Occipital lobe (tissue), 2 donors: Measurements from ENCODE around the gene GPR78. TPM values are rescaled to one million over a fixed set of nuclear protein-coding genes. Genes with fewer than 3 reads are reported as not detected.

Source experiments
- DNase-seq: peaks from one replicate; lab custom pipeline; 2025; lab: John Stamatoyannopoulos, UW
- total RNA-seq: library from RNA; depleted of rRNA; stranded (reverse); fragments of >200 nt; gene quantifications from one replicate; pipeline ENCODE4 v1.2.3, GENCODE V29; 2014

GPR78 gene, protein sequence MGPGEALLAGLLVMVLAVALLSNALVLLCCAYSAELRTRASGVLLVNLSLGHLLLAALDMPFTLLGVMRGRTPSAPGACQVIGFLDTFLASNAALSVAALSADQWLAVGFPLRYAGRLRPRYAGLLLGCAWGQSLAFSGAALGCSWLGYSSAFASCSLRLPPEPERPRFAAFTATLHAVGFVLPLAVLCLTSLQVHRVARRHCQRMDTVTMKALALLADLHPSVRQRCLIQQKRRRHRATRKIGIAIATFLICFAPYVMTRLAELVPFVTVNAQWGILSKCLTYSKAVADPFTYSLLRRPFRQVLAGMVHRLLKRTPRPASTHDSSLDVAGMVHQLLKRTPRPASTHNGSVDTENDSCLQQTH
- not detected for total RNA-seq

DNA sequence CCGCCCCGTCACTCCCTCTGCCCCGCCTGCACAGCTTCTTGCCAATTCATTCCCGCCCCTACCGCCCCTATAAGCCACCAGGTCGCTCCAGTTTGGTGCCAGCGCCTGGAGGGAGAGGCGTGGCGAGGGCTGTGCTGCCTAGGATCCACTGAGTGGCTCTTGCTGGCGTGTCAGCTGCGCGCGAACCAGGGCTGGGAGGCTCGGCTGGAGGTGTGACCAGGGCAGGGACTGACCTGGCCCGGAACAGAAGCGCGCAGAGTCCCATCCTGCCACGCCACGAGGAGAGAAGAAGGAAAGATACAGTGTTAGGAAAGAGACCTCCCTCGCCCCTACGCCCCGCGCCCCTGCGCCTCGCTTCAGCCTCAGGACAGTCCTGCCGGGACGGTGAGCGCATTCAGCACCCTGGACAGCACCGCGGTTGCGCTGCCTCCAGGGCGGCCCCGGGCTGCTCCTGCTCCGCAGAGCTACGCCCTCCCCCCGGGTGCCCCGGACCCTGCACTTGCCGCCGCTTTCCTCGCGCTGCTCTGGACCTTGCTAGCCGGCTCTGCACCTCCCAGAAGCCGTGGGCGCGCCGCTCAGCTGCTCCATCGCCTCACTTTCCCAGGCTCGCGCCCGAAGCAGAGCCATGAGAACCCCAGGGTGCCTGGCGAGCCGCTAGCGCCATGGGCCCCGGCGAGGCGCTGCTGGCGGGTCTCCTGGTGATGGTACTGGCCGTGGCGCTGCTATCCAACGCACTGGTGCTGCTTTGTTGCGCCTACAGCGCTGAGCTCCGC lies at the start of gene GPR78:
TSS of gene GPR78 (plus strand) at position 72 of the 773 bp plus-strand sequence. CDS start at position 663, 591 bp downstream.
- no peak for DNase-seq

DNA sequence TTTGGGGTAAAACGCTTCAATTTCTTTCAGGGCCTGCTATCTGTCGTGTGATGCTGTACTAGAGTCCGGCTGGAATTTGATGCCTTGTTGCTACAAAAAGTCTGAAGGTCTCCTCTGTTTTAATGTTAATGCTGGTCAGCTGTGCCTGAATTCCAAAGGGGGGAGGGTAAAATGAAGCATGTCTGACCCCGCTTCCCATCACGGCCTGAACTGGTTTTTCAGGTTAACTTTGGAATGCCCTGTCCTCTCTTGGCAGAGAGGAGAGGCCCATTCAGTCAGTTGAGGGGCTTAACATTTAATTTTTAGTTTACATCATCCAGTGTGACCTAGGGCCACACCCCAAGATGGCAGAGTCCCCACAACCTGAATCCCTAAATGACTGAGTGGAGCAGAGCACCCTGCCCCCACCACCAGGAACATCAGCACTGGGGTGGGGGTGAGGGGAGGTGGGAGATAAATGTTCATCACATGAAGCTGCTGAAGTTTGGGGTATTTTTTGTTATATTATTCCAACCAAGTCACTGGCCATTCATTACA lies 47.9 kb upstream of the GPR78 start:
- DNase-seq: no peak

- no peak for DNase-seq
These were observed 46.8 kb upstream of the GPR78 start for GRCh38 chr4:8533274-8533865.

GRCh38 chr4:8534129-8534528 lies 46.1 kb upstream of the GPR78 start:
- DNase-seq: no peak

GRCh38 chr4:8534611-8535010 lies 45.6 kb upstream of the GPR78 start:
- no peak for DNase-seq

GRCh38 chr4:8536467-8536866 lies 43.7 kb upstream of the GPR78 start:
- no peak for DNase-seq

DNA sequence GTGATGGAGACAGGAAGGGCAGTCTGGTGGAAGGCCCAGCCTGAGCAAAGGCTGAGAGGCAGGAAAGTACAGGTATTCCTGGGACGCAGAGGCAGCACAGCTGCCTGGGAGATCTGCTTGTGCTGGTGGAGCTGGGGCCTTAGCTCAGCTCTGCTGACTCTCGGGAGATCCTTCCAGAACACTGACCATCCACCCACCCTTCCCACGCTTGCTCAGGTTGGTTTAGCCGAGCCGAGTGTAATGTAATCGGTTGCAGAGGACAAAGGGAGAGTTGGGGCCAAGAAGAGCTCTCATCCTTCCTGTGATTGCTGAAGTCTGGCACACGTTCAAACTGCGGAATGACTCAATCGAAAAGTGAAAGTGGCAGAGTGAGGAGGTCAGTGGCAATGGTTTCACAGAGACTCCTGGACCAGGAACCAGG lies 43.1 kb upstream of the GPR78 start:
- DNase-seq: no peak

GRCh38 chr4:8538076-8538702 lies 42.0 kb upstream of the GPR78 start:
- no peak for DNase-seq

DNA sequence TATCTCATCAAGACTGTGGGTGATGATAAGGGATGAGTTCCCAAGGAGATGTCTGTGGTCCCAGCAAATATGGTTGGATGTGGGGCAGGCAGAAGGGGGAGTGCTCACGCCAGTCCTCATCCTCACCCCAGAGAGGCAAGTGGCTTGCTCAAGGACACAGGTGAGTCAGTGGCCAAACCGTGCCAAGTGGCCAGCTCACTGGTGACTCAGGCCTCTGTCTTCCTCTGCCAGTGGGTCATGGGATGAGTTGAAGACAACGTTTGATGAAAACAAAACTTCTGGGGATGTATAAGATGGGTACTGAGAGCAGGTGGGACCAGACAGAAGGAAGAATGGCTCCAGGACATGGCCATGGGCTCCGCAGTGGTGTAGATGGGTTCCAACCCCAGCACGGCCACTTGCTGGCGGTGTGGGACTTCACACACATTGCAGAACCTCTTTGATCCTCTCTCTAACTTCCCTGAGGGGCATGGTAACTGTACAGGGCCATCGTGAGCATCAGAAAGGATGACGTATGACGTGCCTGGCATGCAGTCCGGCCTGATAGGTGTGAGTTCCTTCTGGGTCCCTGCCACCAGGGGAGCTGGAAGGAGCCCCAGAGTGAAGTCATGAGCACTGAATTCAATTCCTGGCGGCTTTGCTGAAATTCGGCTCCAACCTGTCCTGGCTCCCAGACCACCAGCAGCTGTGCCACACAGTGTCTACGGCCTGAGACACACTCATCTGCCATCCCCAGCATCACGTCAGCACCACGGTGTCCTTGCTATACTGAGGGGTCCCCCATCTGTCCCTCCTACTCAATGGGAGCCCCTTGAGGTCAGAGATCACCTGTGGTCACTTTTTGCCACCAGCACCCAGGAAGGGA lies 41.3 kb upstream of the GPR78 start:
- DNase-seq: no peak

- DNase-seq: no peak
These were observed 40.5 kb upstream of the GPR78 start for GRCh38 chr4:8539661-8540060.

- DNase-seq: no peak
These were observed 40.1 kb upstream of the GPR78 start for GRCh38 chr4:8540072-8540471.

DNA sequence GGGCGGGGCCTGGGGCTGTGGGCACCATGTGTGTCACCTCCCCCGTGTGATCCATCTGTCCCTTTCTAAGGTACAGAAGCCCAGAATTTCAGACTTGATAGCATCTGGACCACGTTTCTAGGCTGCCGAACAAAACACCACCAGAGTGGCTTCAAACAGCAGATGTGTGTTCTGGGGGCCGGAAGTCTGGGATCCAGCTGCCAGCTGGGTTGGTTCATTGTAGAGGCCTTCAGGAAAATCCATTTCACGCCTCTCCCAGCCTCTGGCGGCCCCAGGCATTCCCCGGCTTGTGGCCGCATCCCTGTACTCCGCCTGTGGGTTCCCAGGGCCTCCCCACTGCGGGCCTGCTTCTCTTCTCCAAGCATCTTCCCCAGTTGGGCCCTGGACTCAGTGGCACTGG lies 39.6 kb upstream of the GPR78 start:
- no peak for DNase-seq

GRCh38 chr4:8540991-8541390 lies 39.2 kb upstream of the GPR78 start:
- DNase-seq: no peak

GRCh38 chr4:8541981-8542715 lies 38.0 kb upstream of the GPR78 start:
- no peak for DNase-seq

DNA sequence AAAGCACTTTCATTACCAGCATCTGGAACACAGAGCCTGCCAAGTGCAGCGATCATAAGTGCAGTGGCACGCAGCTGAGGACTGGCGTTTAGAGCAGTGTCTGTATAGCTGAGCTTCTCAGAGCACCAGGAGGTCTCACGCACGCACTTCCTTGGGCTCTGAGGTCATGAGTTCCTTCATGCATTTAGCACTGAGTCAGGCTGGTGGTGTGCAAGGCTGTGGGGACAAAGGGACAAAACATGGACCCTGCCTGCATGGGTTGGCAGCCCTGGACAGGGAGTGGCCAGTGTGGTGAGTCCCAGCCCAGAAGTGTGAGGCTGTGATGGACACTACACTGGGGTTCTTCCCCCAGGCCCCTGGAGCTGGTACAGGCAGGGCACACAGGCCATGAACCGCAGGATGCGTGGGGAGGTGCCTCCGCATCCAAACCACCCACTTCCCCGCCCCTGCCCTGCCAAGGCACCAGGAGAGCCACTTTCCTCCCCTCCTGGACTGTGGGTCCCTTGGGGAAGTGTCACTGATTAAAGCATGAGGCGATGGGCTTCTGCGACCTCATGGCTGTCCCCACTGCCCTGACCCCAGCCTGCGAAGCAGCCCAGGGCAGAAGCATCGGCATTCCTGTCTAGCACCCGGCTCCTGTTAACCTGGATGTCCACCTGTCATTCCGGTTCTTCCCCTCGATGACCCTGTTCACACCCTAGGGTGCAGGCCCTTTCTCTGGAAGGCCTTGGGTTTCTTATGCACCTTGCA lies 37.2 kb upstream of the GPR78 start:
- no peak for DNase-seq

DNA sequence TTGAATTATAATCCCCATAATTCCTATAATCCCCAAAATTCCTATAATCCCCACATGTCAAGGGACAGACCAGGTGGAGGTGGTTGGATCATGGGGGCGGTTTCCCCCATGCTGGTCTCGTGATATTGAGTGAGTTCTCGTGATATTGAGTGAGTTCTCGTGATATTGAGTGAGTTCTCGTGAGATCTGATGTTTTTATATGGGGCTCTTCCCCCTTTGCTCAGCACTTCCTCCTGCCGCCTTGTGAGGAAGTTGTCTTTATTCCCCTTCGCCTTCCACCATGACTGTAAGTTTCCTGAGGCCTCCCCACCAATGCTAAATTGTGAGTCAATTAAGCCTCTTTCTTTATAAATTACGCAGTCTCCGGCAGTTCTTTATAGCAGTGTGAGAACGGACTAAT lies 36.6 kb upstream of the GPR78 start:
- no peak for DNase-seq

DNA sequence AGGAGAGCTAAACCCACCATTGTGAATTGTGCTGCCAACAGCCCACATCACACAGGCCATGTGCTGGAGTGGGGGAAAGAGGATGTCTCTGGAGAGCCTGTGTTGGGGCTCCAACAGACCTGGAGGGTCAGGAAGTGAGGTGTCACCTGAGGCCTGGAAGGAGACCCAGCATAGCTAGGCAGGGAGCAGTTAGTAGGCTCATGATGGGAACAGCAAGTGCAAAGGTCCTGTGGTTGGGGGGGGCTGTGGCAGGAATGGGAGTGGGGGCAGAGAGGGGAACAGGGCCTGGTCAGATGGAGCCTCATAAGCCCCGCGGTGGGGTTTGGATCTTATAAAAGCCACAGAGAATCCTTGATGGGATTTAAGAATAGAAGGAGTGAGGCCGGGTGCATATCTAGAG lies 35.9 kb upstream of the GPR78 start:
- no peak for DNase-seq

- no peak for DNase-seq
These were observed 35.3 kb upstream of the GPR78 start for GRCh38 chr4:8544741-8545438.

DNA sequence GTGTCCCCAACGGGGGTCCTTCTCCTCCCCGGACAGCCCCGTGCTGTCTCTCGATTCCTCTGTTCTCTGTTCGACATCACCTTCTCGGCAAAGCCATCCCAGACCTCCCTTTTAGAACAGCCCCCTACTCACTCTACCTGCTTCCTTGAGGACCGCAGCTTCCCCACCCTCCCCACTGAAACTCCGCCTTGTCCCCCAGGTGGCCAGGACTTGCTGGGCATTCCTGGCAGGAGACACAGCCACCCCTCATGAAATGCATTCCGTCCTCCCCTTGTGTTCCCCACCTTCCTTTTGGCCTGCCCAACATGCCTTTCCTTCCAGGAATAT lies 34.8 kb upstream of the GPR78 start:
- DNase-seq: no peak
